HCT116 (cell line): Measurements from ENCODE around the gene ASXL2. TPM values are rescaled to one million over a fixed set of nuclear protein-coding genes. Genes with fewer than 3 reads are reported as not detected.

Experiments
- ATAC-seq: fragments of 200-7000 bp; cut with Tn5 transposase; 2 replicates; pipeline ENCODE4 v1.9.1; 2020; ENCODE audit warnings: mild to moderate bottlenecking, moderate library complexity
- BruUV-seq: library from RNA; stranded (reverse); fragments of 400-500 nt; replicated peaks from 2 replicates; lab custom pipeline; 2021; lab: Mats Ljungman, UMichigan
- CTCF ChIA-PET: fragments of 300-600 bp; sonication (Branson Sonifier 250); formaldehyde crosslinking; loops from one replicate; lab custom pipeline; 2021; ENCODE audit warnings: antibody characterized with exemption; lab: Charles Lee
- POLR2A ChIA-PET: fragments of 300-600, 350-600 bp; sonication (Branson Sonifier 250); formaldehyde crosslinking; loops from one replicate; lab custom pipeline; 2021; ENCODE audit warnings: antibody characterized with exemption; lab: Charles Lee
- RAD21 ChIA-PET, 2 experiments: fragments of 300-600 bp; sonication (Branson Sonifier 250); formaldehyde crosslinking; loops; one replicate each; lab custom pipeline; 2023; ENCODE audit warnings: low total read pairs in 2 of 2; ENCODE audit not compliant: uncharacterized antibody in 2 of 2, unreplicated experiment in 2 of 2, low non-redundant PET in 1 of 2; lab: Charles Lee
- DNase-seq: peaks from one replicate; pipeline ENCODE4 v3.0.0-alpha.2; 2010; ENCODE audit warnings: low read depth, low spot score
- H2AFZ ChIP-seq: fragments of 200-600 bp; shearing (Covaris generic), sonication (generic); 2 replicates; pipeline ENCODE4 v1.6.1; 2017; ENCODE audit warnings: low read depth, mixed run types, mixed read lengths, antibody characterized with exemption, low read length; ENCODE audit not compliant: poor library complexity, severe bottlenecking
- H3K27ac ChIP-seq: 2 replicates; pipeline ENCODE4 v1.5.1; 2012; ENCODE audit warnings: low read depth, low read length
- H3K27me3 ChIP-seq: fragments of 200-600 bp; sonication (generic); 2 replicates; pipeline ENCODE4 v1.6.1; 2016; ENCODE audit warnings: mixed run types, low read length, mixed read lengths; ENCODE audit not compliant: insufficient read depth
- H3K36me3 ChIP-seq, 2 experiments: fragments of 200-500 bp in 1 of 2; fragments of 200-600 bp in 1 of 2; sonication (Bioruptor generic) in 1 of 2; sonication (generic) in 1 of 2; 2 replicates each; pipeline versions ENCODE4 v1.5.1 to v1.6.1; 2014 to 2016; ENCODE audit warnings: low read length in 2 of 2, inconsistent platforms in 1 of 2, mixed read lengths in 1 of 2, mixed run types in 1 of 2; ENCODE audit not compliant: insufficient read depth in 2 of 2, control insufficient read depth in 1 of 2
- H3K4me1 ChIP-seq, 2 experiments: fragments of 200-600 bp in 1 of 2; sonication (generic) in 1 of 2; 2 replicates each; pipeline versions ENCODE4 v1.5.1 to v1.6.1; 2012 to 2017; ENCODE audit warnings: low read length in 2 of 2, inconsistent platforms in 1 of 2, mild to moderate bottlenecking in 1 of 2, mixed read lengths in 1 of 2, mixed run types in 1 of 2, moderate library complexity in 1 of 2; ENCODE audit not compliant: insufficient read depth in 2 of 2, control insufficient read depth in 1 of 2
- H3K4me2 ChIP-seq: fragments of 200-600 bp; sonication (generic); 2 replicates; pipeline ENCODE4 v1.6.1; 2017; ENCODE audit warnings: mixed run types, low read length, mixed read lengths
- H3K4me3 ChIP-seq, 2 experiments: fragments of 200-600 bp in 1 of 2; sonication (generic) in 1 of 2; replicated peaks in 1 of 2; 2 replicates each; pipeline ENCODE4 v1.5.1; 2011 to 2016; ENCODE audit warnings: low read length in 2 of 2, control low read depth in 1 of 2, low read depth in 1 of 2, mild to moderate bottlenecking in 1 of 2, mixed read lengths in 1 of 2, mixed run types in 1 of 2
- H3K79me2 ChIP-seq: fragments of 200-600 bp; sonication (generic); 2 replicates; pipeline ENCODE4 v1.6.1; 2017; ENCODE audit warnings: mild to moderate bottlenecking, mixed run types, low read length, moderate library complexity, mixed read lengths; ENCODE audit not compliant: insufficient read depth
- H3K9ac ChIP-seq: fragments of 200-600 bp; sonication (generic); 2 replicates; pipeline ENCODE4 v1.6.1; 2016; ENCODE audit warnings: low read length, mixed read lengths
- H3K9me2 ChIP-seq: fragments of 200-600 bp; sonication (generic), shearing (Covaris generic); 2 replicates; pipeline ENCODE4 v1.6.1; 2017; ENCODE audit warnings: mixed run types, mild to moderate bottlenecking, moderate library complexity; ENCODE audit not compliant: insufficient read depth
- H3K9me3 ChIP-seq, 2 experiments: fragments of 200-500 bp in 1 of 2; fragments of 200-600 bp in 1 of 2; sonication (Bioruptor generic) in 1 of 2; sonication (generic) in 1 of 2; 2 replicates each; pipeline ENCODE4 v1.6.1; 2014 to 2017; ENCODE audit warnings: low read length in 2 of 2, mixed read lengths in 2 of 2, inconsistent platforms in 1 of 2, low read depth in 1 of 2, mild to moderate bottlenecking in 1 of 2, mixed run types in 1 of 2, moderate library complexity in 1 of 2; ENCODE audit not compliant: control insufficient read depth in 1 of 2, insufficient read depth in 1 of 2
- H4K20me1 ChIP-seq: fragments of 200-600 bp; sonication (generic), shearing (Covaris generic); 2 replicates; pipeline ENCODE4 v1.6.1; 2017; ENCODE audit warnings: mixed run types, mild to moderate bottlenecking, moderate library complexity; ENCODE audit not compliant: insufficient read depth
- CEBPB ChIP-seq: IDR thresholded peaks from 2 replicates; pipeline ENCODE4 v1.6.1; 2012; ENCODE audit warnings: low read depth
- ELF1 ChIP-seq: IDR thresholded peaks from 2 replicates; pipeline ENCODE4 v1.6.1; 2012; ENCODE audit warnings: low read depth, borderline replicate concordance
- EZH2 ChIP-seq: fragments of 200-600 bp; sonication (generic); IDR thresholded peaks from 2 replicates; pipeline ENCODE4 v1.6.1; 2017; ENCODE audit warnings: antibody characterized with exemption, mixed run types
- EZH2phosphoT487 ChIP-seq: fragments of 200-600 bp; IDR thresholded peaks from 2 replicates; pipeline ENCODE4 v1.6.1; 2018; ENCODE audit warnings: antibody characterized with exemption, borderline replicate concordance
- FOSL1 ChIP-seq: IDR thresholded peaks from 2 replicates; pipeline ENCODE4 v1.6.1; 2012; ENCODE audit warnings: low read depth
- JUND ChIP-seq: IDR thresholded peaks from 2 replicates; pipeline ENCODE4 v1.6.1; 2012
- SP1 ChIP-seq: IDR thresholded peaks from 2 replicates; pipeline ENCODE4 v1.6.1; 2012; ENCODE audit warnings: low read depth
- TCF7L2 ChIP-seq: IDR thresholded peaks from 2 replicates; pipeline ENCODE4 v1.7.0; 2011; ENCODE audit warnings: borderline replicate concordance, inconsistent platforms; ENCODE audit not compliant: insufficient read depth, insufficient read length; ENCODE audit errors: extremely low read depth
- YY1 ChIP-seq: IDR thresholded peaks from 2 replicates; pipeline ENCODE4 v1.6.1; 2011; ENCODE audit warnings: low read length, low read depth, moderate library complexity, mild to moderate bottlenecking; ENCODE audit not compliant: insufficient replicate concordance; ENCODE audit errors: extremely low read depth
- ZFX ChIP-seq: fragments of 450-650 bp; IDR thresholded peaks from 2 replicates; pipeline ENCODE4 v1.6.1; 2017
- intact Hi-C: fragments of 100-400 bp; cut with micrococcal nuclease; formaldehyde crosslinking; loops from 2 replicates; pipeline ENCODE4 v1.10.0; 2022
- total RNA-seq: library from RNA; stranded (reverse); gene quantifications from one replicate; pipeline ENCODE4 v1.2.1, GENCODE V29; 2021; ENCODE audit not compliant: unreplicated experiment
- TF ChIP-seq, protein P1 (sequence below): IDR thresholded peaks from 2 replicates; pipeline ENCODE4 v1.6.1; 2012
- TF ChIP-seq, protein P2 (sequence below): IDR thresholded peaks from 2 replicates; pipeline ENCODE4 v1.6.1; 2011; ENCODE audit warnings: mild to moderate bottlenecking, low read length, moderate library complexity; ENCODE audit not compliant: insufficient replicate concordance; ENCODE audit errors: extremely low read depth
- TF ChIP-seq, protein P3 (sequence below): IDR thresholded peaks from 2 replicates; pipeline ENCODE4 v1.6.1; 2012; ENCODE audit warnings: low read depth

Gene ASXL2
- total RNA-seq, 1 experiment from 2014 or later, result 29.2 TPM

DNA sequence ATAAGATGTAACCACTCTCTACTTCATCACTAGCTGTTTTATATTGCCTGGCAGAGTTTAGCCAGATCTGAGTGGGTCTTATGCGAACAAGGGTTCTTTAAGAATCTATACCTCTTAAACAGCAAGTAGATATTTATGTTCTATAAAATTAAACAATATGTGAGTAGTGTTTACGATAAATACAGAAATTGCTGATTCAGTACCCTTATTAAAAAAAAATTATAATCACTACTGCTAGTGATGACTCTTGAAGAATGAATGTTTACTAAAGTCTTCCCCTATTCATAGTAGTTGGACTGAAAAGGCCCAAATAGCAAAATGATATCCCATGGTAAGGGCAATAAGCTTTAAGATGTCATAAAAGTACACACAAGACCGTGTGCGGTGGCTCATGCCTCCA, 106.2 kb downstream of the ASXL2 start:
- Histone ChIP-seq H3K9ac (no peak overlapping the region), H3K4me1 (no peaks in the 10 kb centered on the region), H3K27ac (no peak overlapping the region), H4K20me1 (no peaks in the 10 kb centered on the region), H3K4me2 (no peak overlapping the region), H2AFZ (no peak overlapping the region), H3K79me2 (no peaks in the 10 kb centered on the region), H3K9me2 (no peaks in the 10 kb centered on the region), H3K27me3 (no peaks in the 10 kb centered on the region), H3K4me3 (no peak overlapping the region), H3K9me3 (no peaks in the 10 kb centered on the region), H3K36me3 (peaks cover 4 to 15% of the 10 kb centered on the region in 2 experiments; a peak in 3 of 4 replicates)
- TF ChIP-seq ELF1 (no peak), EZH2phosphoT487 (no peak), YY1 (no peak), EZH2 (no peak), TCF7L2 (no peak), CEBPB (no peak), SP1 (no peak), FOSL1 (no peak), JUND (no peak), ZFX (no peak)
- TF ChIP-seq, protein P1, sequence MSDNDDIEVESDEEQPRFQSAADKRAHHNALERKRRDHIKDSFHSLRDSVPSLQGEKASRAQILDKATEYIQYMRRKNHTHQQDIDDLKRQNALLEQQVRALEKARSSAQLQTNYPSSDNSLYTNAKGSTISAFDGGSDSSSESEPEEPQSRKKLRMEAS, result no peak
- TF ChIP-seq, protein P2, sequence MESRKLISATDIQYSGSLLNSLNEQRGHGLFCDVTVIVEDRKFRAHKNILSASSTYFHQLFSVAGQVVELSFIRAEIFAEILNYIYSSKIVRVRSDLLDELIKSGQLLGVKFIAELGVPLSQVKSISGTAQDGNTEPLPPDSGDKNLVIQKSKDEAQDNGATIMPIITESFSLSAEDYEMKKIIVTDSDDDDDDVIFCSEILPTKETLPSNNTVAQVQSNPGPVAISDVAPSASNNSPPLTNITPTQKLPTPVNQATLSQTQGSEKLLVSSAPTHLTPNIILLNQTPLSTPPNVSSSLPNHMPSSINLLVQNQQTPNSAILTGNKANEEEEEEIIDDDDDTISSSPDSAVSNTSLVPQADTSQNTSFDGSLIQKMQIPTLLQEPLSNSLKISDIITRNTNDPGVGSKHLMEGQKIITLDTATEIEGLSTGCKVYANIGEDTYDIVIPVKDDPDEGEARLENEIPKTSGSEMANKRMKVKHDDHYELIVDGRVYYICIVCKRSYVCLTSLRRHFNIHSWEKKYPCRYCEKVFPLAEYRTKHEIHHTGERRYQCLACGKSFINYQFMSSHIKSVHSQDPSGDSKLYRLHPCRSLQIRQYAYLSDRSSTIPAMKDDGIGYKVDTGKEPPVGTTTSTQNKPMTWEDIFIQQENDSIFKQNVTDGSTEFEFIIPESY, result no peak
- TF ChIP-seq, protein P3, sequence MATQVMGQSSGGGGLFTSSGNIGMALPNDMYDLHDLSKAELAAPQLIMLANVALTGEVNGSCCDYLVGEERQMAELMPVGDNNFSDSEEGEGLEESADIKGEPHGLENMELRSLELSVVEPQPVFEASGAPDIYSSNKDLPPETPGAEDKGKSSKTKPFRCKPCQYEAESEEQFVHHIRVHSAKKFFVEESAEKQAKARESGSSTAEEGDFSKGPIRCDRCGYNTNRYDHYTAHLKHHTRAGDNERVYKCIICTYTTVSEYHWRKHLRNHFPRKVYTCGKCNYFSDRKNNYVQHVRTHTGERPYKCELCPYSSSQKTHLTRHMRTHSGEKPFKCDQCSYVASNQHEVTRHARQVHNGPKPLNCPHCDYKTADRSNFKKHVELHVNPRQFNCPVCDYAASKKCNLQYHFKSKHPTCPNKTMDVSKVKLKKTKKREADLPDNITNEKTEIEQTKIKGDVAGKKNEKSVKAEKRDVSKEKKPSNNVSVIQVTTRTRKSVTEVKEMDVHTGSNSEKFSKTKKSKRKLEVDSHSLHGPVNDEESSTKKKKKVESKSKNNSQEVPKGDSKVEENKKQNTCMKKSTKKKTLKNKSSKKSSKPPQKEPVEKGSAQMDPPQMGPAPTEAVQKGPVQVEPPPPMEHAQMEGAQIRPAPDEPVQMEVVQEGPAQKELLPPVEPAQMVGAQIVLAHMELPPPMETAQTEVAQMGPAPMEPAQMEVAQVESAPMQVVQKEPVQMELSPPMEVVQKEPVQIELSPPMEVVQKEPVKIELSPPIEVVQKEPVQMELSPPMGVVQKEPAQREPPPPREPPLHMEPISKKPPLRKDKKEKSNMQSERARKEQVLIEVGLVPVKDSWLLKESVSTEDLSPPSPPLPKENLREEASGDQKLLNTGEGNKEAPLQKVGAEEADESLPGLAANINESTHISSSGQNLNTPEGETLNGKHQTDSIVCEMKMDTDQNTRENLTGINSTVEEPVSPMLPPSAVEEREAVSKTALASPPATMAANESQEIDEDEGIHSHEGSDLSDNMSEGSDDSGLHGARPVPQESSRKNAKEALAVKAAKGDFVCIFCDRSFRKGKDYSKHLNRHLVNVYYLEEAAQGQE, result no peak
- intact Hi-C loops, result no loop called here
- ChIA-PET CTCF (no interaction called here), POLR2A (no interaction called here), RAD21 (no interaction called here)
- no peak for DNase-seq
- no TSS peak for BruUV-seq
- no peak for ATAC-seq
